Uterus (tissue), 4 donors: ENCODE data around the gene ONECUT3. TPM values are rescaled to one million over a fixed set of nuclear protein-coding genes. Genes with fewer than 3 reads are reported as not detected.
A peak's percentile ranks its signal among the peaks of the same experiment; 100 is the strongest.

Experiments used
- DNase-seq, 2 donors: peaks; one replicate each; pipeline ENCODE4 v3.0.0-alpha.2; 2019 to 2020
- H3K27ac ChIP-seq, 2 donors: fragments of 200-600 bp; sonication (generic); 1 replicate in 1 of 2; 2 replicates in 1 of 2; pipeline ENCODE4 v1.5.1; 2016 to 2018
- H3K27me3 ChIP-seq, 2 donors: fragments of 200-600 bp; sonication (generic); one replicate each; pipeline ENCODE4 v1.5.1; 2018 to 2019; ENCODE audit warnings: control low read depth in 1 of 2
- H3K36me3 ChIP-seq, 2 donors: fragments of 200-600 bp; sonication (generic); one replicate each; pipeline ENCODE4 v1.5.1; 2019; ENCODE audit warnings: control low read depth in 1 of 2
- H3K4me1 ChIP-seq, 2 donors: fragments of 200-600 bp; sonication (generic); one replicate each; pipeline ENCODE4 v1.5.1; 2018 to 2019; ENCODE audit warnings: control low read depth in 1 of 2
- H3K4me3 ChIP-seq, 2 donors: fragments of 200-600 bp; sonication (generic); 1 replicate in 1 of 2; 2 replicates in 1 of 2; pipeline ENCODE4 v1.5.1; 2018 to 2019; ENCODE audit warnings: mild to moderate bottlenecking in 1 of 2
- H3K9me3 ChIP-seq, 2 donors: fragments of 200-600 bp; sonication (generic); one replicate each; pipeline ENCODE4 v1.5.1; 2019; ENCODE audit warnings: control low read depth in 1 of 2
- CTCF ChIP-seq, 4 experiments: fragments of 200-600 bp in 2 of 4; fragments of 450-650 bp in 2 of 4; sonication (generic) in 2 of 4; IDR thresholded peaks; one replicate each; pipeline ENCODE4 v1.5.1; 2016 to 2019; ENCODE audit warnings: antibody characterized with exemption in 4 of 4, mild to moderate bottlenecking in 2 of 4, moderate library complexity in 1 of 4
- POLR2A ChIP-seq, 2 donors: fragments of 450-650 bp; IDR thresholded peaks; one replicate each; pipeline ENCODE4 v1.6.1; 2016; ENCODE audit warnings: antibody characterized with exemption in 2 of 2, mild to moderate bottlenecking in 1 of 2, moderate library complexity in 1 of 2
- intact Hi-C: fragments of 100-400 bp; cut with DNase I; formaldehyde crosslinking; loops from one replicate; pipeline ENCODE4 v1.15.1; 2023; ENCODE audit warnings: low total_unique reads
- total RNA-seq, 4 donors: library from RNA; depleted of rRNA in 3 of 4; stranded (reverse); fragments of >200 nt in 3 of 4; gene quantifications; one replicate each; pipeline versions ENCODE4 v1.1.0 to v1.2.4, GENCODE V29; 2014 to 2023
- donor health status: DM: yes; HTN: yes; CAD: no.

The ONECUT3 gene
- total RNA-seq, 4 donors from 2014 or later: not detected

DNA sequence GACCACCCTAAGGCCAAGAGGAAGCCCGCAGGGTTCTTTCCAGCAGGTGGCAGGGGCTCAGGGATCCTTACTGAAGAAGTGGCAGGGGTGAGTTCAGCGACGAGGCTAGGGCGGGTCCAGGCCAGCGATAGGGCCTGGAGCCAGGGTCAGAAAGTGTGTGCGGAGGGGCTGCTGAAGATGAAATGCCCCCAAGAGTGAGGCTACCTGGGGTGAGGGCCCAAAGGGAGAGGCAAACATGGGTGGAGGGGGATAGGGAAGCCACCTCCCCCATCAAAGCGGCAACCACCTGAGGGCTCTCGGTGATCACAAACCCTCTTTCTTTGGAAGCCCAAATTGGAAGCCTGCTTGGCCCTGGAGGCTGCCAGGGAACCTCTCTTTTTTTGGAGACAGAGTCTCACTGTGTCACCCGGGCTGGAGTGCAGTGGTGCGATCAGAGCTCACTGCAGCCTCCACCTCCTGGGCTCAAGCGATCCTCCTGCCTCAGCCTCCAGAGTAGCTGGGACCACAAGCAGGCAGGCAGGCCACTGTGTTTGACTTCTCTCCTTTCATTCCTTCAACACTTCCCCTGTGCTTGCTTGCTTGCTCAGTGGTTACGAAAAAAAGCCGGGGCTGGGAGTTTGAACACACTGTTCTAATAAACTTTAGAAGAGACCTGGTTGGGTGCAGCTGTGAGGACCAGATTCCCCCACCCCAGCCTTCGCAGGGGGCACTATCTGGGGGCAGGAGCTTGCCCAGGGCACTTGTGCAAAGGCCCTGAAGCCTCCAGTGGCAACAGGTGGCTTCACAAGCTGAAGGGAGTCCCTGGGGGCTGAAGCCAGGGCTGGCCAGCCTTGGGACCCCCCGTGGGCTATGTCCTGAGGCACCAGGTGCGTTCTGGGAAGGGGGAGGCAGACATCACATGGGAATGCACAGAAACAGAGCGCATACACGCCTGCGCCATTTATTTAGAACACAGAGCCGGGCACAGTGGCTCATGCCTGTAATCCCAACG lies 60.2 kb downstream of the ONECUT3 start:
- Histone ChIP-seq H3K27me3 (no peaks in the 10 kb centered on the region), H3K4me3 (peak overlapping the region in 1 of 2 donors; percentile 26), H3K36me3 (no peaks in the 10 kb centered on the region), H3K4me1 (peaks cover 0 to 16% of the 10 kb centered on the region in 2 donors), H3K27ac (no peak overlapping the region), H3K9me3 (no peaks in the 10 kb centered on the region)
- TF ChIP-seq POLR2A (IDR thresholded peaks at IDR 0.05) (no peak), CTCF (IDR thresholded peaks at IDR 0.05) (no peak)
- DNase-seq: peak in 1 of 2 donors; percentile 13
- intact Hi-C loops: no loop called here

DNA sequence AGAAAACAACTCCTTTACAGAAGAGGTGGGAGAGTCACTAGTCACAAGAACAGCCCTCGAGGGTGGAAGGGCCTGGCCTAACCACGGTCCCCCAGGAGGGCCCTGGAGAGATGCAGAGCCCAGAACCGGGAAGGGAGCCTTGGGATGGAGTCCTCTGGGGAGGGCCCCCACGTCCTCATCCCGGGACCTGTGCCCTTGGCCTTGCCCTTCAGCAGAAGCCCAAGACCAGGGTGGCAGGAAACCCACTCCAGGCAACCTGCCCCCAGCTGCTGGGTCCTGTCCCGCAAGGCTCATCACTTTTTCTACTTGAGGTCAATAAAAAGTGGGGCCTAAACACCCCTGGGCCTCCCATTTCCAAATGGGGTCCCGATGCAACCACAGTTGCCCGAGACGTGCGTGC lies 61.1 kb downstream of the ONECUT3 start:
- H3K9me3 ChIP-seq: no peaks in the 10 kb centered on the region
- H3K27ac ChIP-seq: no peak overlapping the region
- no peaks in the 10 kb centered on the region for H3K27me3 ChIP-seq
- no peak overlapping the region for H3K4me3 ChIP-seq
- DNase-seq: no peak
- no peaks in the 10 kb centered on the region for H3K36me3 ChIP-seq
- H3K4me1 ChIP-seq: peaks cover 0 to 16% of the 10 kb centered on the region in 2 donors
- intact Hi-C loops: no loop called here
- TF ChIP-seq POLR2A (IDR thresholded peaks at IDR 0.05) (no peak), CTCF (IDR thresholded peaks at IDR 0.05) (no peak)

- DNase-seq: no peak
- Histone ChIP-seq H3K9me3 (no peaks in the 10 kb centered on the region), H3K27me3 (no peaks in the 10 kb centered on the region), H3K4me3 (no peak overlapping the region), H3K27ac (no peak overlapping the region), H3K36me3 (no peaks in the 10 kb centered on the region), H3K4me1 (peaks cover 0 to 16% of the 10 kb centered on the region in 2 donors)
- TF ChIP-seq CTCF (IDR thresholded peaks at IDR 0.05) (no peak), POLR2A (IDR thresholded peaks at IDR 0.05) (no peak)
- intact Hi-C loops: no loop called here
These were observed 61.7 kb downstream of the ONECUT3 start for GRCh38 chr19:1814833-1815604.

GRCh38 chr19:1815605-1816529 lies 62.6 kb downstream of the ONECUT3 start:
- Histone ChIP-seq H3K36me3 (no peaks in the 10 kb centered on the region), H3K27me3 (no peaks in the 10 kb centered on the region), H3K4me1 (peaks cover 0 to 16% of the 10 kb centered on the region in 2 donors), H3K4me3 (no peak overlapping the region), H3K9me3 (no peaks in the 10 kb centered on the region), H3K27ac (no peak overlapping the region)
- no peak for DNase-seq
- TF ChIP-seq CTCF (IDR thresholded peaks at IDR 0.05) (no peak), POLR2A (IDR thresholded peaks at IDR 0.05) (no peak)
- intact Hi-C loops: no loop called here
